HEK293 (cell line): ENCODE measurements around the gene MEGF9.

ENCODE experiments used
- CTCF ChIA-PET: fragments of 350-600 bp; formaldehyde crosslinking; extraction: SDS; loops from one replicate; lab custom pipeline; 2021; ENCODE audit warnings: antibody characterized with exemption; lab: Yijun Ruan, JAX
- POLR2A ChIA-PET: fragments of 300-600 bp; formaldehyde crosslinking; extraction: SDS; loops from one replicate; lab custom pipeline; 2020; ENCODE audit warnings: antibody characterized with exemption, inconsistent platforms; lab: Yijun Ruan, JAX
- H3K27ac ChIP-seq: fragments of 200-500 bp; sonication (Bioruptor generic); 2 replicates; pipeline ENCODE4 v1.5.1; 2014; ENCODE audit warnings: low read depth, low read length, control low read depth, inconsistent platforms; ENCODE audit errors: extremely low read depth
- H3K36me3 ChIP-seq, 2 experiments: fragments of 200-500 bp in 1 of 2; sonication (Bioruptor generic) in 1 of 2; 1 replicate in 1 of 2; 2 replicates in 1 of 2; pipeline ENCODE4 v1.5.1; 2014 to 2017; ENCODE audit warnings: inconsistent platforms in 2 of 2, low read length in 2 of 2; ENCODE audit not compliant: control insufficient read depth in 2 of 2, insufficient read depth in 1 of 2
- H3K4me1 ChIP-seq: fragments of 200-500 bp; sonication (Bioruptor generic); 2 replicates; pipeline ENCODE4 v1.5.1; 2014; ENCODE audit warnings: mild to moderate bottlenecking, low read length, inconsistent platforms; ENCODE audit not compliant: control insufficient read depth, insufficient read depth
- H3K4me3 ChIP-seq: 2 replicates; pipeline ENCODE4 v1.5.1; 2011; ENCODE audit warnings: low read depth, mild to moderate bottlenecking, control low read depth, low read length, moderate library complexity
- H3K9me3 ChIP-seq: fragments of 200-500 bp; sonication (Bioruptor generic); 2 replicates; pipeline ENCODE4 v1.5.1; 2014; ENCODE audit warnings: low read depth, low read length, inconsistent platforms; ENCODE audit not compliant: control insufficient read depth, insufficient read depth
- GLIS1 ChIP-seq: fragments of 450-650 bp; formaldehyde crosslinking; IDR thresholded peaks from 2 replicates; pipeline ENCODE4 v1.5.1; 2016; ENCODE audit warnings: missing biosample characterization, missing genetic modification characterization
- KLF7 ChIP-seq: fragments of 450-650 bp; formaldehyde crosslinking; IDR thresholded peaks from 2 replicates; pipeline ENCODE4 v1.5.1; 2016; ENCODE audit warnings: missing biosample characterization, missing genetic modification characterization, borderline replicate concordance
- SCRT2 ChIP-seq: fragments of 450-650 bp; formaldehyde crosslinking; IDR thresholded peaks from 2 replicates; pipeline ENCODE4 v1.5.1; 2016; ENCODE audit warnings: missing biosample characterization, missing genetic modification characterization
- YY2 ChIP-seq: fragments of 450-650 bp; formaldehyde crosslinking; IDR thresholded peaks from 2 replicates; pipeline ENCODE4 v1.5.1; 2016; ENCODE audit warnings: missing biosample characterization, missing genetic modification characterization
- ZEB2 ChIP-seq: fragments of 450-650 bp; formaldehyde crosslinking; IDR thresholded peaks from 2 replicates; pipeline ENCODE4 v1.5.1; 2016; ENCODE audit warnings: missing biosample characterization, missing genetic modification characterization
- ZNF10 ChIP-seq: fragments of 450-650 bp; formaldehyde crosslinking; IDR thresholded peaks from 2 replicates; pipeline ENCODE4 v1.5.1; 2017; ENCODE audit warnings: missing biosample characterization, missing genetic modification characterization
- ZNF140 ChIP-seq: fragments of 450-650 bp; formaldehyde crosslinking; IDR thresholded peaks from 2 replicates; pipeline ENCODE4 v1.5.1; 2016; ENCODE audit warnings: missing biosample characterization, missing genetic modification characterization
- ZNF174 ChIP-seq: fragments of 450-650 bp; formaldehyde crosslinking; IDR thresholded peaks from 2 replicates; pipeline ENCODE4 v1.5.0; 2017; ENCODE audit warnings: missing biosample characterization, mild to moderate bottlenecking, missing genetic modification characterization
- ZNF202 ChIP-seq: fragments of 450-650 bp; formaldehyde crosslinking; IDR thresholded peaks from 2 replicates; pipeline ENCODE4 v1.5.1; 2016; ENCODE audit warnings: missing biosample characterization, missing genetic modification characterization, borderline replicate concordance
- ZNF214 ChIP-seq: fragments of 450-650 bp; formaldehyde crosslinking; IDR thresholded peaks from 2 replicates; pipeline ENCODE4 v1.5.1; 2017; ENCODE audit warnings: missing biosample characterization, mild to moderate bottlenecking, missing genetic modification characterization, borderline replicate concordance
- ZNF221 ChIP-seq: fragments of 450-650 bp; formaldehyde crosslinking; IDR thresholded peaks from 2 replicates; pipeline ENCODE4 v1.5.1; 2017; ENCODE audit warnings: missing biosample characterization, missing genetic modification characterization, borderline replicate concordance
- ZNF223 ChIP-seq: fragments of 450-650 bp; formaldehyde crosslinking; IDR thresholded peaks from 2 replicates; pipeline ENCODE4 v1.5.1; 2016; ENCODE audit warnings: missing biosample characterization, missing genetic modification characterization
- ZNF433 ChIP-seq: fragments of 450-650 bp; formaldehyde crosslinking; IDR thresholded peaks from 2 replicates; pipeline ENCODE4 v1.5.1; 2016; ENCODE audit warnings: missing biosample characterization, missing genetic modification characterization, low read depth
- ZNF521 ChIP-seq: fragments of 450-650 bp; formaldehyde crosslinking; IDR thresholded peaks from 2 replicates; pipeline ENCODE4 v1.5.1; 2017; ENCODE audit warnings: missing biosample characterization, mild to moderate bottlenecking, missing genetic modification characterization
- ZNF561 ChIP-seq: fragments of 450-650 bp; IDR thresholded peaks from 2 replicates; pipeline ENCODE4 v1.5.1; 2018; ENCODE audit warnings: missing biosample characterization, missing genetic modification characterization, borderline replicate concordance
- ZNF664 ChIP-seq: fragments of 450-650 bp; formaldehyde crosslinking; IDR thresholded peaks from 2 replicates; pipeline ENCODE4 v1.5.1; 2016; ENCODE audit warnings: missing biosample characterization, missing genetic modification characterization
- ZNF837 ChIP-seq: fragments of 450-650 bp; formaldehyde crosslinking; IDR thresholded peaks from 2 replicates; pipeline ENCODE4 v1.5.1; 2016; ENCODE audit warnings: missing biosample characterization, missing genetic modification characterization
- ZSCAN16 ChIP-seq: fragments of 450-650 bp; formaldehyde crosslinking; IDR thresholded peaks from 2 replicates; pipeline ENCODE4 v1.5.1; 2016; ENCODE audit warnings: missing biosample characterization, missing genetic modification characterization
- TF ChIP-seq, protein P1 (sequence below): fragments of 450-650 bp; formaldehyde crosslinking; IDR thresholded peaks from 2 replicates; pipeline ENCODE4 v1.5.1; 2016; ENCODE audit warnings: missing biosample characterization, missing genetic modification characterization
- TF ChIP-seq, protein P2 (sequence below): fragments of 450-650 bp; formaldehyde crosslinking; IDR thresholded peaks from 2 replicates; pipeline ENCODE4 v1.5.1; 2016; ENCODE audit warnings: missing biosample characterization, missing genetic modification characterization
- TF ChIP-seq, protein P3 (sequence below): fragments of 450-650 bp; formaldehyde crosslinking; IDR thresholded peaks from 2 replicates; pipeline ENCODE4 v1.5.1; 2016; ENCODE audit warnings: missing biosample characterization, missing genetic modification characterization, borderline replicate concordance

The MEGF9 gene

DNA sequence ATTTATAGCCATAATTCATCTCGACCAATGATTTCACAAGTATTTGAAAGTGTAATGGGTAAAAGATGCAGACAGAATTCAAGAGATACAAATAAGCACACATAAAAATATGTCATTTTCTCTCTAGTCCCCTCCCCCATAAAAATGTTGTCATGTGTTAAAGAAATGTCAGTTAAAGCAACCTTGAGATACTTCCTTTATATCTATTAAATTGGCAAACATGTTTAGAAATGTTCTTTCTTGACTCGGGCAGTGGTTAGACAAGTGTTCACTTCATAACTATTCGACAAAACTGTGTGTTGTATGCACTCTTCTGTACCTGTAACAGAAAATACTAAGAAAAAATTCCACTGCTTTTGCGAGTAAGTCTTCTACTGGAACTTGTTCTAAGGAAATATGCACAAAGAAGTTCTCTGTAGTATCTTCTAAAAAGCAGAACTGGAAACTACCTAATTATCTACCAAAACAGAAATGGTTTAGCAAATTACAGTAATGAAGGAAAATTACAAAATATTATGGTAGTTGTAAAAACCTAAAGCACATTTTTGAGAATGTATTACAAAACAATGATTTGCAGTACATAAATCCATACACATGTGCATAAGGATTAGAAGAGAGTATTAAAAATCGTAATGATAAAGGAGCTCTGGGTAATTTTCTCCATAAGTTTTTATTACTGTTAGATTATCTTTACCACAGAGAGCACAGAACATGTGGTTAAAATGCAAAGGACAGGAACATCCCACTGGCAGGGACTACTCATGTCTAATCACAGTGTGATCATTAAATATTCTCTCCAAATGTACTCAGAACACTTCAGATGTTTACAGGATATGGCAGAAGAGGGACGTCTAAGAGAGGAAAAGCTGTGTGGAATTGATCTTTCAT lies 43.0 kb upstream of the MEGF9 start:
- no peak for TF ChIP-seq ZNF174 (tag by site-specific recombination)
- no peak for TF ChIP-seq ZNF140 (tag by site-specific recombination)
- TF ChIP-seq ZNF664 = no peak
- TF ChIP-seq ZNF837 (tag by site-specific recombination) = no peak
- TF ChIP-seq ZSCAN16 (tag by site-specific recombination) = no peak
- no peak for TF ChIP-seq YY2
- no peak for TF ChIP-seq ZNF214 (tag by site-specific recombination)
- no peak for TF ChIP-seq KLF7 (tag by site-specific recombination)
- TF ChIP-seq, all 188 proteins: peak for 0
- Histone ChIP-seq H3K4me3 (no peak overlapping the region), H3K4me1 (no peaks in the 10 kb centered on the region), H3K36me3 (peaks cover 7 to 40% of the 10 kb centered on the region in 2 experiments; a peak in 2 of 3 replicates), H3K9me3 (no peaks in the 10 kb centered on the region), H3K27ac (no peak overlapping the region)
- CTCF ChIA-PET = interaction anchor here (0.5 to 3.3 kb wide), 29 partner anchors 8 to 649 kb away, joined by 3 to 52 read pairs (median 4); no protein-coding TSS in a partner anchor
- POLR2A ChIA-PET = no interaction called here

DNA sequence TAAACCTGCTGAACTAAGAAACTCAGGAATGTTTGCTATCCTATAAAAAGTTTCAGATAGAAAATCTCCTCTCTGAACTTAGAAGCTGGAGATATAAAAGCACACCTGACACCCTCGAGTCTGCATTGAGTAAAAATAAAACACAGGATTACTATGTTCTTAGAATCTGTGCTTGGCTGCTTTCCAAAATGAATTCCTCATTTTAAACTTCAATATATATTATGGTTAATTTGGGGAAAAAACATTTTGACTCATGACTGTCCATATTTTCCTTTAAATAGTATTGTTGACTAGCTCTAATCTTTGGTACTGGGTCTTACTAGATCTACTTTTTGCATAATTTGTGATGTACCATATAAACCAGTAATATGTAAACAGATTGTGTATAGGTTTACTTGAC lies 42.3 kb upstream of the MEGF9 start:
- no peaks in the 10 kb centered on the region for H3K4me1 ChIP-seq
- TF ChIP-seq ZNF223 (tag by site-specific recombination) (no peak), ZNF202 (no peak), ZNF433 (no peak)
- TF ChIP-seq, protein P1, sequence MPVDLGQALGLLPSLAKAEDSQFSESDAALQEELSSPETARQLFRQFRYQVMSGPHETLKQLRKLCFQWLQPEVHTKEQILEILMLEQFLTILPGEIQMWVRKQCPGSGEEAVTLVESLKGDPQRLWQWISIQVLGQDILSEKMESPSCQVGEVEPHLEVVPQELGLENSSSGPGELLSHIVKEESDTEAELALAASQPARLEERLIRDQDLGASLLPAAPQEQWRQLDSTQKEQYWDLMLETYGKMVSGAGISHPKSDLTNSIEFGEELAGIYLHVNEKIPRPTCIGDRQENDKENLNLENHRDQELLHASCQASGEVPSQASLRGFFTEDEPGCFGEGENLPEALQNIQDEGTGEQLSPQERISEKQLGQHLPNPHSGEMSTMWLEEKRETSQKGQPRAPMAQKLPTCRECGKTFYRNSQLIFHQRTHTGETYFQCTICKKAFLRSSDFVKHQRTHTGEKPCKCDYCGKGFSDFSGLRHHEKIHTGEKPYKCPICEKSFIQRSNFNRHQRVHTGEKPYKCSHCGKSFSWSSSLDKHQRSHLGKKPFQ (tag by site-specific recombination) = no peak
- TF ChIP-seq, protein P2, sequence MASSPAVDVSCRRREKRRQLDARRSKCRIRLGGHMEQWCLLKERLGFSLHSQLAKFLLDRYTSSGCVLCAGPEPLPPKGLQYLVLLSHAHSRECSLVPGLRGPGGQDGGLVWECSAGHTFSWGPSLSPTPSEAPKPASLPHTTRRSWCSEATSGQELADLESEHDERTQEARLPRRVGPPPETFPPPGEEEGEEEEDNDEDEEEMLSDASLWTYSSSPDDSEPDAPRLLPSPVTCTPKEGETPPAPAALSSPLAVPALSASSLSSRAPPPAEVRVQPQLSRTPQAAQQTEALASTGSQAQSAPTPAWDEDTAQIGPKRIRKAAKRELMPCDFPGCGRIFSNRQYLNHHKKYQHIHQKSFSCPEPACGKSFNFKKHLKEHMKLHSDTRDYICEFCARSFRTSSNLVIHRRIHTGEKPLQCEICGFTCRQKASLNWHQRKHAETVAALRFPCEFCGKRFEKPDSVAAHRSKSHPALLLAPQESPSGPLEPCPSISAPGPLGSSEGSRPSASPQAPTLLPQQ (tag by site-specific recombination) = no peak
- TF ChIP-seq, all 188 proteins: peak for 0
- Histone ChIP-seq H3K27ac (no peak overlapping the region), H3K4me3 (no peak overlapping the region), H3K36me3 (peaks cover 1 to 34% of the 10 kb centered on the region in 2 experiments; a peak in 2 of 3 replicates), H3K9me3 (no peaks in the 10 kb centered on the region)
- POLR2A ChIA-PET = interaction anchor here (1.2 kb wide), 1 partner anchor 9 kb away, joined by 3 read pairs; no protein-coding TSS in a partner anchor
- CTCF ChIA-PET = interaction anchor here (0.5 to 3.3 kb wide), 43 partner anchors 9 to 1709 kb away, joined by 3 to 52 read pairs (median 6); no protein-coding TSS in a partner anchor

DNA sequence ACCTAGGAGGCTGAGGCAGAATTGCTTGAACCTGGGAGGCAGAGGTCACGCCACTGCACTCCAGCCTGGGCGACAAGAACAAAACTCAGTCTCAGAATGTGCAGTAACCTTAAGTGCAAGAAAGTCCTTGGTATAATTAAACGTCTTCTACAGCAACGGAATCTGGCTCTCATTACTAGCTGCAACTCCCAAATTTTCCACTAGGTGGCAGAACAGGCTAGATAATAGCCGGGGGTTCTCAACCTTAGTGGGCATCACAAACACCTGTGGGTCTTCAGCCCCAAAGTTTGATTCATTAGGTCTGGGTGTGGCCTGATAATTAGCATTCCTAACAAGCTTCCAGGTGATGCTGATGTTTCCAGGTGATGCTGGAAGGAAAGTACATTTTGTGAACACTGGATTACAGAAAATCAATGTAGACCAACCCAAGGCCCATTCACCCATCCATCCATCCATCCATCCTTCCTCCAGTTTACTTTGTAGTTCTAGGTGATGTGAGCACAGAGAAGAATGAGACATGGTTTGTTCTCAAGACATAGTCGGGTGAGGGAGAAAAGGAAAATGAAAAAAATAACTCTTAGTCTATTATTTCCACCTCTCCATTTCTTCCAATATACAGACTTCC lies 41.7 kb upstream of the MEGF9 start:
- Histone ChIP-seq H3K4me1 (no peaks in the 10 kb centered on the region), H3K4me3 (no peak overlapping the region), H3K27ac (no peak overlapping the region), H3K9me3 (no peaks in the 10 kb centered on the region), H3K36me3 (peaks cover 0 to 28% of the 10 kb centered on the region in 2 experiments; a peak in 1 of 3 replicates)
- CTCF ChIA-PET = interaction anchor here (0.5 to 3.3 kb wide), 52 partner anchors 10 to 1710 kb away, joined by 3 to 52 read pairs (median 5); no protein-coding TSS in a partner anchor
- POLR2A ChIA-PET = interaction anchor here (0.6 to 1.2 kb wide), 2 partner anchors 10 to 150 kb away, joined by 3 to 4 read pairs; no protein-coding TSS in a partner anchor
- peak; percentile 96 for TF ChIP-seq SCRT2 (tag by site-specific recombination)
- no peak for TF ChIP-seq GLIS1
- TF ChIP-seq ZEB2 (tag by site-specific recombination) = 0 out of 2 replicates have a peak, but pooled peaks have one; percentile 27
- TF ChIP-seq ZNF10 (tag by site-specific recombination) = no peak
- TF ChIP-seq ZNF202 = no peak
- TF ChIP-seq, protein P3, sequence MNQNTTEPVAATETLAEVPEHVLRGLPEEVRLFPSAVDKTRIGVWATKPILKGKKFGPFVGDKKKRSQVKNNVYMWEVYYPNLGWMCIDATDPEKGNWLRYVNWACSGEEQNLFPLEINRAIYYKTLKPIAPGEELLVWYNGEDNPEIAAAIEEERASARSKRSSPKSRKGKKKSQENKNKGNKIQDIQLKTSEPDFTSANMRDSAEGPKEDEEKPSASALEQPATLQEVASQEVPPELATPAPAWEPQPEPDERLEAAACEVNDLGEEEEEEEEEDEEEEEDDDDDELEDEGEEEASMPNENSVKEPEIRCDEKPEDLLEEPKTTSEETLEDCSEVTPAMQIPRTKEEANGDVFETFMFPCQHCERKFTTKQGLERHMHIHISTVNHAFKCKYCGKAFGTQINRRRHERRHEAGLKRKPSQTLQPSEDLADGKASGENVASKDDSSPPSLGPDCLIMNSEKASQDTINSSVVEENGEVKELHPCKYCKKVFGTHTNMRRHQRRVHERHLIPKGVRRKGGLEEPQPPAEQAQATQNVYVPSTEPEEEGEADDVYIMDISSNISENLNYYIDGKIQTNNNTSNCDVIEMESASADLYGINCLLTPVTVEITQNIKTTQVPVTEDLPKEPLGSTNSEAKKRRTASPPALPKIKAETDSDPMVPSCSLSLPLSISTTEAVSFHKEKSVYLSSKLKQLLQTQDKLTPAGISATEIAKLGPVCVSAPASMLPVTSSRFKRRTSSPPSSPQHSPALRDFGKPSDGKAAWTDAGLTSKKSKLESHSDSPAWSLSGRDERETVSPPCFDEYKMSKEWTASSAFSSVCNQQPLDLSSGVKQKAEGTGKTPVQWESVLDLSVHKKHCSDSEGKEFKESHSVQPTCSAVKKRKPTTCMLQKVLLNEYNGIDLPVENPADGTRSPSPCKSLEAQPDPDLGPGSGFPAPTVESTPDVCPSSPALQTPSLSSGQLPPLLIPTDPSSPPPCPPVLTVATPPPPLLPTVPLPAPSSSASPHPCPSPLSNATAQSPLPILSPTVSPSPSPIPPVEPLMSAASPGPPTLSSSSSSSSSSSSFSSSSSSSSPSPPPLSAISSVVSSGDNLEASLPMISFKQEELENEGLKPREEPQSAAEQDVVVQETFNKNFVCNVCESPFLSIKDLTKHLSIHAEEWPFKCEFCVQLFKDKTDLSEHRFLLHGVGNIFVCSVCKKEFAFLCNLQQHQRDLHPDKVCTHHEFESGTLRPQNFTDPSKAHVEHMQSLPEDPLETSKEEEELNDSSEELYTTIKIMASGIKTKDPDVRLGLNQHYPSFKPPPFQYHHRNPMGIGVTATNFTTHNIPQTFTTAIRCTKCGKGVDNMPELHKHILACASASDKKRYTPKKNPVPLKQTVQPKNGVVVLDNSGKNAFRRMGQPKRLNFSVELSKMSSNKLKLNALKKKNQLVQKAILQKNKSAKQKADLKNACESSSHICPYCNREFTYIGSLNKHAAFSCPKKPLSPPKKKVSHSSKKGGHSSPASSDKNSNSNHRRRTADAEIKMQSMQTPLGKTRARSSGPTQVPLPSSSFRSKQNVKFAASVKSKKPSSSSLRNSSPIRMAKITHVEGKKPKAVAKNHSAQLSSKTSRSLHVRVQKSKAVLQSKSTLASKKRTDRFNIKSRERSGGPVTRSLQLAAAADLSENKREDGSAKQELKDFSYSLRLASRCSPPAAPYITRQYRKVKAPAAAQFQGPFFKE = no peak
- no peak for TF ChIP-seq ZNF561
- no peak for TF ChIP-seq ZNF521 (tag by site-specific recombination)
- TF ChIP-seq ZNF221 = no peak
